NCI-H128 (cell line): ENCODE measurements around the gene LCN10.
"Not testable (repeated sequence)": the region's sequence is repeated elsewhere in the genome, so short reads cannot be mapped to it uniquely, and the experiment has no call there.

Experiments used
- DNase-seq: peaks from one replicate; lab custom pipeline; 2025; ENCODE audit not compliant: unreplicated experiment; lab: John Stamatoyannopoulos, UW

Gene LCN10

GRCh38 chr9:136721339-136722092, 21.2 kb downstream of the LCN10 start:
- no peak for DNase-seq

DNA sequence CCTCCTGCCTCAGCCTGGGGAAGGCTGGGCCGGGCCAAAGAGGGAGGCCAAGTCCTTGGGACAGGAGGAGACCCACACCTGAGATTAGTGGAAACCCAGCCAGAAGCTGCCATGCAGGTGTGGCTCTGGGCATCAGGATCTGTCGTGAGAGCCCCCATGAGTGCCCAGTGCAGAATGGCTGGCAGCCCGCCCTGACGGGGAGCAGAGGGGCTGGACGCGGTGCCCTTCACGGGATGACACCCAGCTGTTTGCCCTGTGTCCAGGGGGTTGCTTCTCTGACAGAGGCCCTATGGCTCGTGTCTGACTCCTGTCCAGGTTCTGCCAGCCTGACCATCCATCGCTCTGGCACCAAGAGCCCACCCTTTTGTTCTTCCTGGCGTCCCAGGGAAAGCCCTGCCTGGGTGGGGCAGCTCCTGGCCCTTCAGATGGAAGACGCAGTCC, 21.8 kb downstream of the LCN10 start:
- no peak for DNase-seq

DNA sequence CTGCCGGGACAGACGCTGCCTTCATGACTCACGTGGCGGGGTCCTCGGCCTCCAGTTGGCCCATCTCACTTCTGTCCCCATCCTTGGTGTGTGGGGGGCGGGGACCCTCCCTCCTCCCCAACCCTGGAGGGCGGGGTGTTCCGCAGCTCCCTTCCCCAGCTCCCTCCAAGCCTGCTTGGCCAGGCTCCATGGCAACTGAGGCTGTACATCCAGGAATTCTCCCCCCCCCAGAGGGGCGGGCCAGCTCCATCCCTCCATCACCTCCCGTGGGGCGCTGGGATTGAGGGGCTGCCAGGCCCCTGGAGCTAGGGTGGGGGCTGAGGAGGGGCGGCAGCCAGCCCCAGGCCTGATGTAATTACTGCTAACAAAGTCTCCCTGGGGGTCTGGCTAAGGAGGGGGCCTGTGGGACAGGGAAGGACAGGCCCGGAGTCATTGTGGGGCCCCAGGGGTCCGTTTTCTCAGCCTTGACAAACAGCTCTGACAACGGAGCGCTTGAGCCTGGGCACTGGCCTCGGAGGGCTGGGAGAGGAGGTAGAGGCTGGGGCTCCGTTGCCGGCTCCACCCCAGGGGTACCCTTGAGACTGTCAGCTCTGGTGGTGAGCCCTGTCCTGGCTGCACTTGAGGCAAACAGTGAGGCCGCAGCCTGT, 22.4 kb downstream of the LCN10 start:
- DNase-seq, result no peak

DNA sequence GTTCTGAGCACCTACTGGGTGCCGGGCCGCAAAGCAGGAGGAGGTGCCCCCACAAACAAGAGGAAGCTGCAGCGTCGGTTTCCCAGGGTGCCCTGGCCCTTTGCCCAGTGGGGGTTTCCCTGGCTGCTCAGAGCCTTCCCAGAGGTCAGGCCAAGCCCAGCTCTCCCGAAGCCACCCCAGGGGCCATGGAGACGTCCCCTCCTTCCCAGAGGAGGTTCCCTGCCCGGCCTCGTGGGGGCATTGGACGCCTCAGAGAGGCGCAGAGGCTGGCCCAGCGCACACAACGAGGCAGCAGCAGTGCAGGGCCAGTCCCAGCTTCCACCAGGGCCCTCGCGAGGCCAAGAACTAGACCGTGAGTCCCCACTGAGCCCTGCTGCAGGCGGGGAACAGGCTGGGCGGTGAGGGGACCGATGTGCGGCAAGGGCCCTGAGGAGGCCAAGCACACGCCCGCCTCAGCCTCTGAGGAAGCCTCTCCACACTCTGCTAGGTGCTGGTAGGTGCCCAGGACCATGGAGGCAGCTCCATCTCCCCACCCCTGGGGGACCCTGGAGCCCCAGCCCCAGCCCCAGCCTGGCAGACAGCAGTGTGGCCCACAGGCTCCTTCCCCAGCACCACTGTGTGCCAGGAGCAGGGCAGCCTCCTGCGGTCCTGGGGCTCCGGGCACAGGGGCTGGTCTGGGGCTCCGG, 23.4 kb downstream of the LCN10 start:
- DNase-seq, result no peak

DNA sequence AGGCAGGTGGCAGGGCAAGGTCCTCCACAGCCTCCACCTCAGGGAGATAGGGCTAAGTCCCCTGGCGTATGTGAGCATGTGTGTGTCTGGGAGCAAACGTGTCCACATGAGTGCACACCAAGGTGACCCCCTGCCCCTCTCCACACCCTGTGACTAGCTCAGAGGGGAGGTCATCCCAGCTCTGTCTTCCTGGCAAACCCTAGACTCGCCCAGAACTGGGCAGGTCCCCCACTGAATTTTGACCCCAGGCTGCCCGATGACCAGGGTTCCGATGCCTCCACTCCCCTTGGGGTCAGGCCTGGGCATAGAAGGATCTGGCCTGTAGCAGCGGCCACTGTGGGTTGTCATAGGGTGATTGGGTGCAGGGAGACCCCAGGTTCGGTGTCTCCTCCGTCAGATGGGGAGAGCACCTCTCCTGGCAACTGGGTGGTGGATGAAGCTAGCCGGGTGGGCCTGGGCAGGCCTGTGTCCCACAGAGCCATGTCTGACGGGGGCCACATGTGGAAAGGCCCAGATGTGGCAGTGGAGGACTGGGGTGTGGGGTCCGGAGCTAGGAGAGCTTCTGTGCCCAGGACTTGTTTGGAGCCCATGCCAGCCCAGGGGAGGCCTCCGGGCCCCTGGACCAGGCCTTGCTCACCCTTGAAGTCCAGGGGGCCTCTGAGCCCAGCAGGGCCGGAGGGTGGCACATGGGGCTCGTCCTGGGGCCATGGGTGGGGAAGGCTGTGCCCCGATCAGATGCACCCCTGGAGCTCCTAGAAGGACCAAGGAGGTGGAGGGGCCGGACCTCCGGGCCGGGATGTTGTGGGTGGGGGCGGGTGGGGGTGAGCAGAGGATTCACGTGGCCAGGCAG, 24.2 kb downstream of the LCN10 start:
- no peak for DNase-seq

DNA sequence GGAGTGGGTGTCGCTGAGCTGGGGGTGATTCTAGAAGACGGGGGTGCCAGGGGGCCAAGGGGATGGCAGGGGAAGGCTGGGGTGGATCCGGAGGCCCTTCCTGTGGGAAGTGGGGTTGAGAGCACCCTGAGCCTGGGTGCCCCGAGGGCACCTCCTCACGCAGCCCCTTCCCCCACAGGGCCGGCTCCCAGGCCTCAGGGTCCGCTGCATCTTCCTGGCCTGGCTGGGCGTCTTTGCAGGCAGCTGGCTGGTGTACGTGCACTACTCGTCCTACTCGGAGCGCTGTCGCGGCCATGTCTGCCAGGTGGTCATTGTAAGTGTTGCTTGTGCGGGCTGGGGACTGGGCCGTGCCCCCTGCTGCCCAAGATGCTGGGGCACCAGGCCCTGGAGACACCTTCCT, 25.3 kb downstream of the LCN10 start:
- DNase-seq, result no peak

DNA sequence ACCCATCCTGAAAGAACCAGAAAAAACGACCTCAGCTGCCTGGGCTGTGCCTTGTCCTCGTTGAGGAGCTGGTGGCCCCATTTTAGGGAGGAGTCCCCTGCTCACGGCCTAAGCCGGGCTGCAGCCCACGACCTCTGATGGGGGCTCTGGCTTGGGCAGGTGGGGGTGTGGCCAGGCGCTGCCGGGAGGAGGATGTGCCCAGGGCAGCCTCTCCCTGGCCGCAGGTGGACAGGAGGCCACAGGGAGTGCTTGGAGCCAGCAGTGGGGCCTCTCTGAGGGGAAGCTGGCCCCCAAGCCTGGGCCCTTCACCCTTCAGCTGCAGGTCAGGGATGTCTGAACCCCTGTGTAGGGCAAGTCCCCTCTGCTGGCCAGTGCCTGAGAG, 27.9 kb downstream of the LCN10 start:
- no peak for DNase-seq

DNA sequence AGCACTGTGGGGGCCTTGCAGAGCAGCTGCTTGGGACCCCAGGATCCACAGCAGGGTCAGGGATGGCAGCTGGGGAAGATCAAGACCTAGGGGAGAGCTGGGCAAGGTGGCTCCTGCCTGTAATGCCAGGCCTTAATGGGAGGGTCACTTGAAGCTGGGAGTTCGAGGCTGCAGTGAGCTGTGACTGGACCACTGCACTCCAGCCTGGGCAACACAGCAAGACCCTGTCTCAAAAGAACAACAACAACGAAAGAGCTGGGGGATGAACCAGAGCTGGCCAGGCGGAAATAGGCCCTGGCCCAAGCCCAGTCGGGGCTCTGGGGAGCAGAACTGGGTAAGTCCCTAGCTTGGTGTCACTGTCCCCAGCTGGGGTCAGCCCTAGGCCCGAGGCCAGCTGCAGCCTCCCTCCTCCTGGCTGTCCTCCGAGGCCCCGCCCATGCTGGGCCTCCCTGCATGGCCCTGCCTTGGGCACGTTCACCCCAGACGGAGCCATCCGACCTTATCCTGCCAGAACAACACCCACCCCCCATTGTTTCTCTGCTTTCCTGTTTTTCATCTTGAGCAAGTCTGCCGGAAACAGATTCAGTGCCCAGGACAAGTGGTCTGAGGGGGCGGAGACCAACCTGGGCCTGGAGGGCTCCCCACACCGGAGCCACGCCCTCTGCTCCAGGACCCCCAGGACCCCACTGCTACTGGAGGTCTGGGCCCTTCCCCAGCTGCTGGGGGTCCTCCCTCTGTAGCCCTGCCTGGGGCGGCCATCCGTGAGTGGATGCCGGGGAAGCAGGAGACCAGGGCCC, 28.4 kb downstream of the LCN10 start:
- no peak for DNase-seq

GRCh38 chr9:136713550-136713949, 29.2 kb downstream of the LCN10 start:
- no peak for DNase-seq

DNA sequence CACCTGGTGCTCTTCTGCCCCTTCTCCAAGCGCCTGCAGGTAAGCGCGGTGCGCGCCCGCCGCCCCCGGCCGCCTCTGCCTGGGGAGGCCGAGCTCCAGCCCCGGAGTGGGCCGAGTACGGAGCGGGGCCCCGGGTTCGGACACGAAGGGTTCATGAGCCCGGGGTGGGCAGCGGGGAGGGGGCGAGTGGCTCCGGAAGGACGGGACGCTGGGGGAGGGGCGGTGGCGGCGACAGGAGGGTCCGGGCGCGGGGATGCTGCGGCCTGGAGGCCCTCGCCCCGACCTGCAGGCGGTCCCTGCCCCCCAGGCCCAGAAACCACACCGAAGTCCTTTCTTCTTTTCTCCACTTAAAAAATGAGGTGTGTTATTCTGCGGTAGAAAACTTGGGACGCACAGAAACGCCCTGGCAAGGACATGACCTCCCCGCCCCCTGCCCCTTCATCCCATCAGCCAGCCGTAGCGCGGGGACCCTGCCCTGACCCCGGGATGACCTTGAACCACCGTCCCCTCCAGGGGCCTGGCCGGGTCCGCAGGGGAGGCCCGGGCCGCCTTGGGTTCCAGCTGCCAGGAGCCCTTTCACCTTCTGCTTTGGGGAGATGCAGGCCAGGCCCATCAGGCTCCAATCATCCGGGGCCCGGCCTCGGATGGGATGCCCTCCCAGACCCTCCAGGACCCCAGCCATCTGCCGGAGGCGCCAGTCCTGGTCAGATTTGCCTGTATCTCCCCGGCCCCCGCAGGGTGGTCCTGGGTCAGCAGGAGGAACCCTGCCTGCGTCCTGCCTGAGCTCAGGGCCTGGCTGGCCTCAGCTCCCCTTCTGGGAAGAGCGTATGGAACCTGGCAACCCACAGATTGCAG, 29.8 kb downstream of the LCN10 start:
- DNase-seq, result no peak

GRCh38 chr9:136711751-136712689, 30.7 kb downstream of the LCN10 start, which contains the start of gene DIPK1B:
Gene DIPK1B, plus strand, starts transcription at chr9:136712572. Its CDS starts 94 bp downstream, at chr9:136712666.
- DNase-seq, result peak; percentile 53

GRCh38 chr9:136711219-136711648, 31.5 kb downstream of the LCN10 start:
- not testable (repeated sequence) for DNase-seq

DNA sequence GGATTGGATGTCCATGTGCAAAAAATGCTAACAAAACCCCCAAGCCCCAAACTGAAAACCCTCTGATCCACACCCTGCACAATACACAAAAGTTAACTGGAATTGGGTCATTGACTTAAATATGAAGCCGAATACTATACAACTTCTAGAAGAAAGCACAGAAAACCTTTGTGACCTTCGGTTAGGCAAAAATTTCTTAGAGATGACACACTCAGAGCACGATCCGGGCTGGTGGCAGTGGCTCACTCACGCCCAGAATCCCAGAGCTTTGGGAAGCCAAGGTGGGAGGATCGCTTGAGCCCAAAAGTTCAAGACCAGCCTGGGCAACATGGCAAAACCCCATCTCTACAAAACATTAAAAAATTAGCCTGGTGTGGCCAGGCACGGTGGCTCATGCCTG, 32.2 kb downstream of the LCN10 start:
- DNase-seq, result no peak

DNA sequence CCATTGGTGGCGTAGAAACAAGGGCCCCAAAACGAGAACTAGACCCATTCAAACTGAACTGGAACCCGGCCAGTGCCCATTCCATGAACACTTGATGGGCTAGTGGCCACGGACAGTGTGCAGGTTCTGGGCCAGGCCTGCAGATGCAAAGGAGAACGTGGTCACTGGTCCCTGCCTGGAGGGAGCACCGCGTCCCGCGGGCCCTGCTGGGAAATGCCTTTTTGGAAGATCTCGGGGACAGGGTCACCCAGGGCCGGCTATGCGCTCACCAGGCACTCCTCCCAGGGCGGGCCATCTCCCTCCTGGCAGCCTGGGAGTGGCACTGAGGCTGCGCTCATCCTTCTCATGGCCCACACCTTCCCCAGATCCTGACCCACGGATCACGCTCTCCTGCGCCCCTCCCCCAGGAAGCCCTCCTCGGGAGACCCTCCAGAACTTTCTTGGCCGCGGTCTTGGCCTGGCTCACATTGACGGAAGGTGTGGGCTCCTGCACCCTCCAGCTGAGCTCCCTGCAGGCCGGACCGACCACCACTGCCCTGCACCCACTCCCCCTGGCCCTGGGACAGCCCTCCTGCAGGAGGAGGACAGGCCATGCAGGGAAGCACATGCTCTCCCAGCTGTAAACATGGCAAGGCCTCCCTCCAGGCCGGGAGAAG, 33.2 kb downstream of the LCN10 start:
- DNase-seq, result no peak

GRCh38 chr9:136707849-136708517, 34.8 kb downstream of the LCN10 start:
- no peak for DNase-seq

DNA sequence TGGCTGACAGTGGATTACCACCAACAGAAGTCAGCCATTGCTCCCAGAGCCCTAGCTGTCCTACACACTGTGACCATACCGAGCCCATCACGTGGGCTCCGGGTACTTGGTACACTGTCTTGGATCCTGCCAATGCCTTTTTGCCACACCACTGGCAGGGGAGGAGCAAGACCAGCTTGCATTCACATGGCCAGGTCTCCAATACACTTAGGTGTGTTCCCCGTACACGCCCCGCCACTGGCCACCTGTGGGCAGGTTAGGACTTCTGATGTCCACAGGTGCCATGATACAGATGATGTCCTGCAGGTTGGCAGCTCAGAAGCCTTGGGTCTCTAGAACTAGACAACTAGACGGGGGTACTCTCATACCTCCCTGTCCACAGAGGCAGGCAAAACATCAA, 35.7 kb downstream of the LCN10 start:
- DNase-seq, result no peak

- DNase-seq, result no peak
These were observed 37.2 kb downstream of the LCN10 start for GRCh38 chr9:136705564-136705963.
